T1000 (cell line): ENCODE data around the gene FERD3L.

Experiments used
- DNase-seq: peaks from one replicate; lab custom pipeline; 2025; ENCODE audit warnings: mixed read lengths; lab: John Stamatoyannopoulos, UW

The FERD3L gene

DNA sequence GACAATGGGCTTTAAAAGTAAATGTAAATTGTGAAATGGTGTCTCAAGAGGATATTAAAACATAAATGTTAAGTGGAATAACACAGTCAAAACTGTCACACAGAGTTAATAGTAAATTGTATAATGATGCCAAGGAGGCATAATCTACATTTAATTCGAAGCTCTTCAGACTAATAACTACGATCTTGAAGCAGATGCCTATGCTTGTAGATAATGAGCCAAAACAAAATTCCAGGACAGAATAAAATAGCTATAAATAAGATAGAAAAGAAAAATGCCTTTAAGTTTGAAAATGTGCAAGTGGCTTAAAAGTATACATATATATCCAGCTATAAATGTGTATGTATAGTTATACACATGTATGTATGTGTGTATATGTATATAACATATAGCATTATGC lies 45.3 kb downstream of the FERD3L start:
- DNase-seq, result no peak

GRCh38 chr7:19099194-19099593 lies 46.0 kb downstream of the FERD3L start:
- no peak for DNase-seq

DNA sequence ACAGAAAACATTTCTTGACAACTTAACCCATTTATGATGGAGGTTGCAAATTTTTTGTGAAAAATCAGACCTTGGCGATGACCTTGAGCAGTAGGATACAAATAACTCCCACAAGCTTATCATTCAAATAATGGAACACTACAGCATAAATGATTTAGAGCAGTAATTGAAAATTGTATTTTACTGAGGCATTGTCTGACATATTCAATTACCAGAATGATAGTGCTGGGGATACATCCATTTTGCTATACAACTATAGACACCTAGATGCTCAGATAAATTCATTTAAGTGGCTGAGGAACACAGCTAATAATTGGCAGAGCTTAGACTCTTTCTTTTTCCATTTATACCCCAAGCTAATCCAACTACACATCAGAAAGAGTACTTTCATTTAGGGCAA lies 46.7 kb downstream of the FERD3L start:
- DNase-seq, result no peak

- no peak for DNase-seq
Observed at GRCh38 chr7:19097165-19098055, 47.8 kb downstream of the FERD3L start.

GRCh38 chr7:19095353-19095860 lies 49.8 kb downstream of the FERD3L start:
- no peak for DNase-seq
